ENCODE measurements around the gene CDK6. TPM values are rescaled to one million over a fixed set of nuclear protein-coding genes. Genes with fewer than 3 reads are reported as not detected.

The CDK6 gene
- total RNA-seq, 1 donor from 2014 or later, result 6.0 TPM

GRCh38 chr7:92635538-92635937 lies 200.8 kb downstream of the CDK6 start:
- no peak overlapping the region for H3K9ac ChIP-seq
- H3K4me3 ChIP-seq, result no peak overlapping the region
- no peaks in the 10 kb centered on the region for H4K20me1 ChIP-seq (ENCODE audit: low read depth)
- Mint-ChIP-seq H3K9me3 (no peaks in the 10 kb centered on the region), H3K27ac (peak overlapping the region; percentile 40), H3K4me1 (peaks cover 27% of the 10 kb centered on the region), H3K27me3 (ENCODE audit: insufficient read depth, low read depth) (no peaks in the 10 kb centered on the region), H3K4me3 (no peak overlapping the region), H3K36me3 (peaks cover 11% of the 10 kb centered on the region)
- TF ChIP-seq EZH2phosphoT487 (IDR thresholded peaks at IDR 0.05) (no peak), EZH2 (IDR thresholded peaks at IDR 0.05) (no peak), CTCF (IDR thresholded peaks at IDR 0.05) (no peak)
- no peaks in the 10 kb centered on the region for H3K79me2 ChIP-seq (ENCODE audit: low read depth)
- H3K36me3 ChIP-seq, result no peaks in the 10 kb centered on the region
- no peak overlapping the region for H3K4me2 ChIP-seq
- H2AFZ ChIP-seq (replicated peaks), result no peak overlapping the region
- no peaks in the 10 kb centered on the region for H3F3A ChIP-seq (ENCODE audit: low read depth)
- H3K9me3 ChIP-seq (ENCODE audit: low read depth), result no peaks in the 10 kb centered on the region
- no peak for DNase-seq (ENCODE audit: low spot score)
- no peak overlapping the region for H3K27ac ChIP-seq
- no peaks in the 10 kb centered on the region for H3K4me1 ChIP-seq
- H3K27me3 ChIP-seq, result no peaks in the 10 kb centered on the region

GRCh38 chr7:92634924-92635519 lies 201.4 kb downstream of the CDK6 start:
- Histone ChIP-seq H3K4me1 (no peaks in the 10 kb centered on the region), H3F3A (ENCODE audit: low read depth) (no peaks in the 10 kb centered on the region), H3K79me2 (ENCODE audit: low read depth) (no peaks in the 10 kb centered on the region), H3K36me3 (no peaks in the 10 kb centered on the region), H3K9me3 (ENCODE audit: low read depth) (no peaks in the 10 kb centered on the region), H3K27ac (no peak overlapping the region), H4K20me1 (ENCODE audit: low read depth) (no peaks in the 10 kb centered on the region), H2AFZ (replicated peaks) (no peak overlapping the region), H3K9ac (no peak overlapping the region), H3K4me3 (no peak overlapping the region), H3K4me2 (no peak overlapping the region), H3K27me3 (no peaks in the 10 kb centered on the region)
- no peaks in the 10 kb centered on the region for H3K27me3 Mint-ChIP-seq (ENCODE audit: insufficient read depth, low read depth)
- H3K9me3 Mint-ChIP-seq, result no peaks in the 10 kb centered on the region
- H3K4me1 Mint-ChIP-seq, result peaks cover 27% of the 10 kb centered on the region
- H3K36me3 Mint-ChIP-seq, result peaks cover 13% of the 10 kb centered on the region
- no peak overlapping the region for H3K4me3 Mint-ChIP-seq
- DNase-seq (ENCODE audit: low spot score), result no peak
- H3K27ac Mint-ChIP-seq, result peak overlapping the region; percentile 78
- TF ChIP-seq CTCF (IDR thresholded peaks at IDR 0.05) (no peak), EZH2 (IDR thresholded peaks at IDR 0.05) (no peak), EZH2phosphoT487 (IDR thresholded peaks at IDR 0.05) (no peak)

GRCh38 chr7:92634205-92634604 lies 202.2 kb downstream of the CDK6 start:
- Histone ChIP-seq H3F3A (ENCODE audit: low read depth) (no peaks in the 10 kb centered on the region), H3K9ac (no peak overlapping the region), H3K4me2 (no peak overlapping the region)

More at GRCh38 chr7:92634205-92634604, 202.2 kb downstream of the CDK6 start:
- H3K27me3 ChIP-seq, result no peaks in the 10 kb centered on the region
- H3K4me1 ChIP-seq, result no peaks in the 10 kb centered on the region
- H3K27ac Mint-ChIP-seq, result no peak overlapping the region
- TF ChIP-seq CTCF (IDR thresholded peaks at IDR 0.05) (no peak), EZH2 (IDR thresholded peaks at IDR 0.05) (no peak), EZH2phosphoT487 (IDR thresholded peaks at IDR 0.05) (no peak)
- peaks cover 2% of the 10 kb centered on the region for H3K27me3 Mint-ChIP-seq (ENCODE audit: insufficient read depth, low read depth)
- no peaks in the 10 kb centered on the region for H3K36me3 ChIP-seq
- no peaks in the 10 kb centered on the region for H3K9me3 Mint-ChIP-seq
- no peak overlapping the region for H2AFZ ChIP-seq (replicated peaks)
- no peak overlapping the region for H3K27ac ChIP-seq
- peaks cover 13% of the 10 kb centered on the region for H3K36me3 Mint-ChIP-seq
- H3K79me2 ChIP-seq (ENCODE audit: low read depth), result no peaks in the 10 kb centered on the region
- no peak overlapping the region for H3K4me3 ChIP-seq
- no peaks in the 10 kb centered on the region for H4K20me1 ChIP-seq (ENCODE audit: low read depth)
- H3K9me3 ChIP-seq (ENCODE audit: low read depth), result no peaks in the 10 kb centered on the region
- no peak overlapping the region for H3K4me3 Mint-ChIP-seq
- DNase-seq (ENCODE audit: low spot score), result no peak
- H3K4me1 Mint-ChIP-seq, result peaks cover 27% of the 10 kb centered on the region

Measured in neural progenitor cell (in vitro differentiated cells).